Fibroblast of skin of back (primary cell): ENCODE measurements around the gene ASCC3.
A peak's percentile ranks its signal among the peaks of the same experiment; 100 is the strongest.
"Not testable (repeated sequence)": the region's sequence is repeated elsewhere in the genome, so short reads cannot be mapped to it uniquely, and the experiment has no call there.

Source experiments
- DNase-seq: peaks from one replicate; pipeline ENCODE4 v3.0.0-alpha.2; 2013

The ASCC3 gene

DNA sequence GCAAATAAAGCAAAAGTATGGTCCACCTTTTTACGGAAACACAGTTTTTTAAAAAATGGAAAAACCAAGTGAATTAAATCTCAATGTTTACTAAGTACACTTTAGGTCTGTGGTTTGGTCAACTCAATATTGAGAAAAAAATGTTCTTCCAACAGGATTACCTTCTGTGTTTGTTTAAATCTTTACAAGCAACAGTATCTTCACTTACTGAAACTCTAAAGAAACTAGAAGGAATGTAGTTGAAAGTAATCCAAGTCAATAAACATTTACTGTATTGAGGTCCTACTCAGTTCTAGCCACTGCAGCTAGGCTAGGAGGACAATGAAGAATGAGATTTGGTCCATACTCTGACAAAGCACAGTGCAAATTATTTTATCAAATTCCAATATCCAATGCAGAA lies 80.1 kb downstream of the ASCC3 start:
- DNase-seq: no peak

DNA sequence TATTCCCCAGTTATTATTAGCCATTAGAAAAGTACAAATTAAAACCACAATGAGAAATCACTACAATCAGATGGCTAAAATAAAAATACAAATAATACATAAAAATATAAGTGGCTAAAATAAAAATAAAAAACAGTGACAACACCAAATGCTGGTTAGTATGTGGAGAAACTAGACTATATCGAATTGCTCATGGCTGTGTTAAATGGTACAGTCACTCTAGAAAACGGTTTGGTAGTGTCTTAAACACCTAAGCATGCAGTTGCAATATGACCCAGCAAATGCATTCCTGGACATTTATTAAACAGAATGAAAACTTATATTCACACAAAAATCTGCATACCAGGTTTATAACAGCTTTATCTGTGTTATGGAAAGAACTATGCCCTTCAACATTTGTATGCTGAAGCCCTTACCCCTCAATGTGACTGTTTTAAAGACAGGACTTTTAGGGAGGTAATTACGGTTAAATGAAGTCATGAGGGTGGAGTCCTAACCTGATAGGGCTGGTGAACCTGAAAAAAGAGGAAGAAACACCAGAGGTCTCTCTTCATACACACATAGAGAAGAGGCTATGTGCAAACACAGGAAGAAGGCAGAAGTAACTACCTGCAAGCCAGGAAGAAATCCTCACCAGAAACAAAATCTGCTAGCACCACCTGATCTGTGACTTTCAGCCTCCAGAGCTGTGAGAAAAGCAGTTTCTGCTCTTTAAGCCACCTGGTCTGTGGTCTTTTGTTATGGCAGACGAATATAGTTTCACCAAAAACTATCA lies 84.9 kb downstream of the ASCC3 start:
- DNase-seq: no peak

- DNase-seq: no peak
These were observed 91.0 kb downstream of the ASCC3 start for GRCh38 chr6:100790084-100790483.

GRCh38 chr6:100785982-100786381 lies 95.1 kb downstream of the ASCC3 start:
- DNase-seq: no peak

DNA sequence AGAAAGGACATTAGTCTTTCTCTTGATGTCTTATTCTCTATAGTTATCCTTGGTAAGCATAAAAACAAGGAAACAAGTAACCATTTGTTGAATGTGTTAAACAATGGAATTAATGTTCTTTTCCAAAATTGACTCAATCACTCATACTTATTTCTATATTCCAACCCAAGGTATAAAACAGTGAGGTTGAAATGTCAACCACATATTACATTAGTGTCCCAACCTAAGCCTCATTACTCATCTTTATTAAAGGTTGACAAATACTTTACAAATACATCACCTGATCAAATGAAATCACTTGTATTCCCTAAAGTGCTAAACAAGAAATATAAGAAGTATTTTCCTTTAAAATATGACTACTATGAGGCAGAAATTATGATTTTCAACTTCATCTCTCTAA lies 100.5 kb downstream of the ASCC3 start:
- no peak for DNase-seq

GRCh38 chr6:100775667-100776066 lies 105.5 kb downstream of the ASCC3 start:
- peak; percentile 12 for DNase-seq

DNA sequence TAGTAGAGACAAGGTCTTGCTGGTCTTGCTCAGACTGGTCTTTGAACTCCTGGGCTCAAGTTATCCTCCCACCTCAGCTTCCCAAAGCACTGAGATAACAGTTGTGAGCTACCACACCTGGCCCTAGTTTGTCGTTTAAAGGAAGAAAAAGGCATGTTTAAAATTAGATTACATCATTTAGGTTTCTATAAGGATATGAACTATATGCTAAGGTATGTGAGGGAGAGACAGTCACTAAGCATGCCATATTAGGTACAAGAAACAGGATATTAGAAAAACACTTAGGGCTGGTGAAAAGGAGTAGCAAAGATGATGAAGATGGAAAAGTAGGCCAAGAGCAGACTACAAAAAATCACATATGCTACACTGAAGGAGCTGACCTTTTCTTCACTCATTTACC lies 106.4 kb downstream of the ASCC3 start:
- peak; percentile 79 for DNase-seq

DNA sequence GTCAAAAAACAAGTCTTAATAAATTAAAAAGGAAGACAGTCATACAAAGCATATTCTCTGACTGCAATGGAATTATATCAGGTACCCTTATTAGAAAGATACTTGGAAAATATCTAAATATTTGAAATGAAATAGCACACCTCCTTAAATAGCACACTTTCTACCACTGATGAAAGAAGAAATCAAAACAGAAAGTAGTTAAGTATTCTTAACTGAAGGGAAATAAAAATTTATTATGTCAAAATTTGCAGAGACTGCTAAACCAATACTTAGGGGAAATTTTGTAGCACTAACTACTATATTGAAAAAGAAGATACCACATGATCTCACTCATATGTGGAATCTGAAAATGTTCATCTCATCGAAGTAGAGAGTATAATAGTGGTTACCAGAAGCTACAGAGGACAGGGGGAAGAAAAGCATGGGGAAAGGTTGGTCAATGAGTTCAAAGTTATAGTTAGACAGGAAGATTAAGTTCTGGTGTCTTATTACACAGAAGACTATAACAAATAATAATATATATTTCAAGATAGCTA lies 112.2 kb downstream of the ASCC3 start:
- no peak for DNase-seq

GRCh38 chr6:100763617-100764241 lies 117.4 kb downstream of the ASCC3 start:
- no peak for DNase-seq

DNA sequence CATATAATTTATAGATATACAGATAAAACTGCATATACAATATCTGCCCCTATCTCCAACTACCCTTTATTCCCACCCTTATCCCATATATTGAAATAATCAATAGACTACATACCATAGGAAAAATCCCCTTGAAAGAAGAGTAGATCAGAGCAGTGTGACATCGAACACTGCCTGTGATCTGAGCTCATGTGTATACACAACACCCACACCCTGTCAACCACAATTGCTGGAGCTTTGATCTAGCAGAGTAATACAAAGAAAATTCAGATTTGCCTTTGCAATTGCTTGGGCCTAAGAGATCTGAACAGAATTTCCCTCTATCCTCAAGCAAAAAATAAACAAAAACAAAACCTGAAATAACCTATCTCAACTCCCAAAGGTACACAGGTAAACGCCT lies 119.3 kb downstream of the ASCC3 start:
- no peak for DNase-seq

- not testable (repeated sequence) for DNase-seq
These were observed 122.7 kb downstream of the ASCC3 start for GRCh38 chr6:100758386-100758785.

DNA sequence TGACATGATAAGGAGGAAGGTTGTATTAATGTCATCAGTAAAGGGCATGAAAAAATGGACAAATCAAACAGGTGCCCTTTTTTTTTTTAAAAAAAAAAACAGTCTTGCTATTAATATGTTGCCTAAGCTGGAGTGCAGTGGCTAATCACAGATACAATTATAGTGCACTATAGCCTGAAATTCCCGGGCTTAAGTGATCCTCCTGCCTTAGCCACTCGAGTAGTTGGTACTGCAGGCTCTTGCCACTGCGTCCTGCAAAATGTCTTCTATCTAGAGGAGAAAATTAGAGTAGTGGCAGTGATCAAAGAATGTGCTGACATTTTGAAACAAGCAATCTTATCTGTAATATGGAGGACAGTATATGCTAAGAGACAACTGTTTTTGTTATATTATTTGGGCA lies 127.7 kb downstream of the ASCC3 start:
- DNase-seq: no peak

- DNase-seq: no peak
These were observed 129.5 kb downstream of the ASCC3 start for GRCh38 chr6:100751590-100751989.

- DNase-seq: no peak
These were observed 135.6 kb downstream of the ASCC3 start for GRCh38 chr6:100745419-100746041.

- no peak for DNase-seq
These were observed 140.7 kb downstream of the ASCC3 start for GRCh38 chr6:100740439-100740838.

DNA sequence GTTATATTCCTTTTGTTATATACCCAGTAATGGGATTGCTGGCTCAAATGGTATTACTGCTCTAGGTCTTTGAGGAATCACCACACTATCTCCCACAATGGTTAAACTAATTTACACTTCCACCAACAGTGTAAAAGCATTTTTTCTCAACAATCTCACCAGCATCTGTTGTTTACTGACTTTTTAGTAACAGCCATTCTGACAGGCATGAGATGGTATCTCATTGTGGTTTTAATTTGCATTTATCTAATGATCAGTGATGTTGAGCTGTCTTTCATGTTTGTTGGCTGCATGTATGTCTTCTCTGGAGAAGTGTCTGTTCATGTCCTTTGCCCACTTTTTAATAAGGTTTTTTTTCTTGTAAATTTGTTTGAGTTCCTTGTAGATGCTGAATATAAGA lies 143.4 kb downstream of the ASCC3 start:
- DNase-seq: not testable (repeated sequence)

DNA sequence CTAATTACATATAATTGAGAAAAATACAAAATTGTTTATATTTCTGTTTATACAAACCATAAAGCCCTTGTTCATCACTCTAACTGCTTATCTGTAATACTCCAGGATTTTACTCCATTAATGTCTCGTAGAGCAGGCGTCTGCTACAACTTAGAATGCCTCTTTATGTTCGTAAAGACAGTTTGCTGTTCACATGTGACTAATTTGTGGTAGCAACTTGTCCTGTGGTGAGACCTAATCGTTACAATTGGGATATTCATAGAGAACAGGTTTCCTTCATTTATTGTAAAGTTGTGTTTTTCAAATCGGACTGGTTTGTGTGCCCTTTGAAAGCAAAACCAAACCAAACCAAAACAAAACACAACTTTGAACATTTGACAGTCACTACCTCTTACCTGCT lies 149.7 kb downstream of the ASCC3 start:
- DNase-seq: no peak

DNA sequence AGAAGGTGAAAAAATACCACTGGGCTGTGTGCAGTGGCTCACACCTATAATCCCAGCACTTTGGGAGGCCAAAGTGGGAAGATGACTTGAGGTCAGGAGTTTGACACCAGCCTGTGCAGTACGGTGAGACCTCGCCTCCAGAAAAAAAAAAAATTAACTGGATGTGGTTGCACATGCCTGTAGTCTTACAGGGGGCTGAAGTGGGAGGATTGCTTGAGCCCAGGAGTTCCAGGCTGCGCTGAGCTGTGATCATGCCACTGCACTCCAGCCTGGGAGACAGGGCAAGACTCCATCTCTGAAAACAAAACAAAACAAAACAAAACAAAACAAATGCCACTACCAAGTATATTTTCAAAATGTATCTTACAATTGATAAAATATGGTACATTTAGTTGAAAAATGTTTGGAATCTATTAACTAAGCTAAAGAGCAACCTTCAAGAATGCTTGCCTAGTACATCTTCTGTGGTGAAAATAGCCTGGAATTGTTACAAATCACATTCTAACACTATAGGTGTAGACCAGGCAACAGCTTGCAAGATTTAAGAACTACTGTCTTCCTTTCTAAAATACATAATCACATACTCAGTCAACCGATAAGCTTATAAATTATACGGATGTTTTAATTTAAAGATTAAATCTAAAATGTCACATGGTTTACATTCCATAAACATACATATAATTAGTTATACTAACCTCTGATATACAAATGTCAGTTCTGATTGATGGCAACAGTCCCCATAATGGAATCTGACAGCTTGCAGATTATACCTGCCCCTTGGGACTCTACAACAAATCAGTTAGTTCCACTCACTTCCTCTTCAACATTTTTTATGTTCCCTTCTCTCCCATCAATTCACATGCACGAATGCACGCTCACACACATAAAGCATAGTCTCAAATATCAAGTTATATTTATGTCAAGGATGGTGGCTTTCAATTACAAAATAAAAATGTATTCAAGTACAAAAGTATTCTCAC lies 150.8 kb downstream of the ASCC3 start:
- no peak for DNase-seq

- peak; percentile 65 for DNase-seq
These were observed 154.5 kb downstream of the ASCC3 start for GRCh38 chr6:100726666-100727065.

- DNase-seq: peak; percentile 18
These were observed 156.4 kb downstream of the ASCC3 start for GRCh38 chr6:100724696-100725095.

GRCh38 chr6:100724222-100724621 lies 156.9 kb downstream of the ASCC3 start:
- DNase-seq: no peak

DNA sequence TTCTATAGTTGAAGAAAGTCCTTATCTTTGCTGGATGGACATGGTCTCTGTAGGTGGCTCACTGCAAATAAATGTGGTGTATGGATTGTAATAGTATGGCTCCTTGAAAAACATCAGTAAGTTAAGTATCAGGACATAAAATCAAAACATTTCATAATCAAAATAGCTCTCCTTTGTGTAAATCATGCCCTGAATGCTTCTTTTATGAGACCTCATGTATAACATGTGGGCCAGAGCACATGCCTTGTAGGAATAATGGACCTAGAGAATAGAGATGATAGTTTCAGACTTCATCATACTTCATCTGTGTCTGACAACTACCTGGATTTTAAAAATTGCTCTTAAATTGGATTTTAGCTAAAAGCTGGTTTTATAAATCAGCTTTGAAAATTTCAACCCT lies 159.9 kb downstream of the ASCC3 start:
- no peak for DNase-seq
